Measurements from ENCODE around the gene DFFA.
"Not testable (repeated sequence)": the region's sequence is repeated elsewhere in the genome, so short reads cannot be mapped to it uniquely, and the experiment has no call there.

Gene DFFA

GRCh38 chr1:10429868-10430215, 42.5 kb downstream of the DFFA start:
- DNase-seq = no peak

GRCh38 chr1:10428984-10429383, 43.3 kb downstream of the DFFA start:
- no peak for DNase-seq

- DNase-seq = not testable (repeated sequence)
Observed at GRCh38 chr1:10426535-10426848, 45.8 kb downstream of the DFFA start.

GRCh38 chr1:10425826-10426534, 46.3 kb downstream of the DFFA start:
- DNase-seq = not testable (repeated sequence)

- no peak for DNase-seq
Observed at GRCh38 chr1:10424651-10425050, 47.7 kb downstream of the DFFA start.

GRCh38 chr1:10424034-10424433, 48.3 kb downstream of the DFFA start:
- peak; percentile 30 for DNase-seq

GRCh38 chr1:10421637-10422036, 50.7 kb downstream of the DFFA start:
- DNase-seq = no peak

- DNase-seq = no peak
Observed at GRCh38 chr1:10419351-10419750, 53.0 kb downstream of the DFFA start.

GRCh38 chr1:10418741-10419140, 53.6 kb downstream of the DFFA start:
- not testable (repeated sequence) for DNase-seq

GRCh38 chr1:10415967-10416366, 56.4 kb downstream of the DFFA start:
- not testable (repeated sequence) for DNase-seq

GRCh38 chr1:10415211-10415930, 57.0 kb downstream of the DFFA start:
- peak; percentile 70 for DNase-seq

GRCh38 chr1:10407201-10407600, 65.1 kb downstream of the DFFA start:
- no peak for DNase-seq
